Central memory CD8-positive, alpha-beta T cell (primary cell): ENCODE measurements around the gene NFIA.

Experiments used
- ATAC-seq: fragments of 150-1000 bp; cut with Tn5 transposase; replicated peaks from 2 replicates; pipeline ENCODE4 v1.10.0; 2022; ENCODE audit warnings: mild to moderate bottlenecking, moderate FRiP score, moderate number of reproducible peaks; ENCODE audit not compliant: poor library complexity, severe bottlenecking; ENCODE audit errors: extremely low read depth
- DNase-seq, 2 donors: peaks; one replicate each; pipeline ENCODE4 v3.0.0; 2021; ENCODE audit warnings: low spot score in 2 of 2
- H3K27ac Mint-ChIP-seq: one replicate; pipeline ENCODE4 v1.8.0; 2022; ENCODE audit warnings: low read depth, mild to moderate bottlenecking, moderate library complexity, mixed read lengths
- H3K27me3 Mint-ChIP-seq: one replicate; pipeline ENCODE4 v1.8.0; 2022; ENCODE audit warnings: mixed read lengths
- H3K36me3 Mint-ChIP-seq: one replicate; pipeline ENCODE4 v1.8.0; 2022; ENCODE audit warnings: mild to moderate bottlenecking, moderate library complexity, mixed read lengths; ENCODE audit not compliant: insufficient read depth
- H3K4me1 Mint-ChIP-seq: one replicate; pipeline ENCODE4 v1.8.0; 2022; ENCODE audit warnings: mixed read lengths
- H3K4me3 Mint-ChIP-seq: one replicate; pipeline ENCODE4 v1.8.0; 2022; ENCODE audit warnings: mild to moderate bottlenecking, moderate library complexity, mixed read lengths
- H3K9me3 Mint-ChIP-seq: one replicate; pipeline ENCODE4 v1.8.0; 2022; ENCODE audit warnings: mixed read lengths

NFIA gene

GRCh38 chr1:61081686-61082310 is 563 bp upstream of the NFIA start:
- no peak for ATAC-seq
- peak overlapping the region; percentile 91 for H3K4me3 Mint-ChIP-seq
- H3K36me3 Mint-ChIP-seq: peaks cover 14% of the 10 kb centered on the region
- no peaks in the 10 kb centered on the region for H3K9me3 Mint-ChIP-seq
- peaks cover 46% of the 10 kb centered on the region for H3K4me1 Mint-ChIP-seq
- peak overlapping the region; percentile 68 for H3K27ac Mint-ChIP-seq
- no peaks in the 10 kb centered on the region for H3K27me3 Mint-ChIP-seq
- DNase-seq: peak in 1 of 2 donors; percentile 22

DNA sequence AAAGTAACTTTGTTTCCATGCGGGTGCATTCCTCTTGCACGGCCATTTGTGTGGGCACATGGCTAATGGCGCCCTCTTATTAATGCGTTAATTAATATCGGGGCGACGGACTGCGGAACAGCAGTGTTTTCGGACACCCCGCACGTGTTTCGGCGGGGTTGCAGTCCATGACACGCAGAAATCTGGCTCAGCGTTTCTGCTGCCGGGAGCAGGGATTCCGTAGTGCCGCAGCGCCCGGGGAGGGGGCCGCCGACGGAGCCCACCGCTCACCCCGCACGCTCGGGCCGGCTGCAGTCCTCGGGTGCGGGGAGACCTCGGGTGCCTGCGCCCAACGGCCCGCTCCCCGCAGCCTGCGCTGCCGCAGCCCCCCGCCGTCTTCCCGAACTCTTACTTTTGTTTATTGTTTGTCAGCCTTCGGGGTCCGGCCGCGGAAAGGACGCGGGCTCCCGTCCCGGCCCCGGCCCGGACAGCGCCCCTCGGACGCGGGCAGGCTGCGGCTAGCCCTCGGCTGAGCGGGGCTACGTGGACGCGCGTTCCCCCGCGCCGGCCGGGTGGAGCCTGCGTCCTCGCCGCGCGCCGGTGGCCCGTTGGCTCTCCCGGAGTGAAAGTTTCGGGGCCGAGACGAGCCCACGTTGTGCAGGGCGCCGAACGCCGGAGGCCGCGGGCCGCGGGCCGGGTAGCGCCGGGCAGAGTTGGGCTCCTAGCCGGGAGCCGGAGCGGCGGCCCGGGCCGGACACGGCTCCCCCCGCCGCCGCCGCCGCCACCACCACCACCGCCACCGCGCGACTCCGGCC is 849 bp downstream of the NFIA start:
- peak; percentile 18 for ATAC-seq
- Mint-ChIP-seq H3K4me3 (peak overlapping the region; percentile 91), H3K36me3 (peaks cover 4% of the 10 kb centered on the region), H3K27ac (peak overlapping the region; percentile 78), H3K4me1 (peaks cover 36% of the 10 kb centered on the region), H3K27me3 (no peaks in the 10 kb centered on the region), H3K9me3 (no peaks in the 10 kb centered on the region)
- DNase-seq: no peak

DNA sequence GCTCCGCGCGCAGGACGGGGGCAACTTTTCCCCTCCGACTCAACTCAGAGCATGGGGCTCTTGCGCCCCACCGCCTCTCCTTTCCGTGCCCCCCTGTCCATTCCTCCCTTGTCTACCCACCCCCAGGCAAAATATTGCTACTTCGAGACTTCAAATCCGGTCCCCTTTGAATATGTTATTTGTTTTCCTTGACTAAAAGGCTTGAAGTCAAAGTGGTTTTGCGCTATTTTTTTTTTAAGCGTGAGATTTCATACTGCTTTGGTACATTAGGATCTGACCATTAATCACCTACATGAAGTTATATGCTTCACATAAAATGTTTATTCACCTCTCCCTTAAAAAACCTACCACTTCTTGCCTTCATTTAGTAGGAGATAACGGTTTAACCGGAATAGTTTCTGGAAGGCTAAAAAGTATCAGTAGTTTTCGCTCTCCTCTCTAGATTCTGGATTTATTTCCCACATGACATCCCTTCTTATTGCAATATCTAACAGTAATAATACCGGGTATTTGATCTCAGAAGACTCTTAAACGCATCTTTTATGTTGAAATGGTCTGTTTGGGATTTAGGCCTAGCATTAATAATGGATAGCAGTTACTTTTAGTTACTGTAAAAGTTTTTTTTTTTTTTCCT is 1.6 kb downstream of the NFIA start:
- peaks cover 29% of the 10 kb centered on the region for H3K4me1 Mint-ChIP-seq

DNA sequence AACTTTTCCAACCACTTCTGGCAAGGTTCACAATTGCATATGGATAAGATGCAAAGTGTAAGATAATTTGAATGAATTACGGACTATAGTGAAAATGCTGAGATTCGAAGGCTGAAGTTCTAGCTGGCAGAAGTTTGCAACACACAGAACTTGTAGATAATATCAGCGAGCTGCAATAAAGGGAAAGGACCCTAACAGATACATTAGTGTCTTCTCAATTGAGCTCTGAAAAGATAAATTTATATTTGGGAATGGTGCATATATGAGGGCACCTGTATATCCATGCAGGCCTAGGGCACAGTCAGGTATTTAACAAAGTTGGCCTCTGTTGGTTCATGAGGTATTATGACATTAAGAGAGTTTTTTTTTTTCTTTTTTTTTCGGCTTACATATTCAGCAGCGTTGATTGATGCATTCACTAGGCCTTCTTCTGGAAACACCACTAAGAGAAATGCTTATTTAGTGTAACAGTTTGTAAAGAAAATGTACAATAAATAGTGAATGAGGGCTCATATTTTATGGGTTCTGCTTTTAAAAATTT is 2.2 kb downstream of the NFIA start:
- no peak for ATAC-seq
- Mint-ChIP-seq H3K4me1 (peaks cover 23% of the 10 kb centered on the region), H3K4me3 (peak overlapping the region; percentile 91), H3K9me3 (no peaks in the 10 kb centered on the region), H3K27me3 (no peaks in the 10 kb centered on the region), H3K36me3 (peaks cover 6% of the 10 kb centered on the region), H3K27ac (peak overlapping the region; percentile 67)
- DNase-seq: no peak

More for the DNA sequence above, 1.6 kb downstream of the NFIA start:
- H3K27me3 Mint-ChIP-seq: no peaks in the 10 kb centered on the region
- ATAC-seq (no peak), DNase-seq (no peak)
- H3K27ac Mint-ChIP-seq: peak overlapping the region; percentile 67
- peak overlapping the region; percentile 91 for H3K4me3 Mint-ChIP-seq
- H3K36me3 Mint-ChIP-seq: peaks cover 4% of the 10 kb centered on the region
- H3K9me3 Mint-ChIP-seq: no peaks in the 10 kb centered on the region

- H3K9me3 Mint-ChIP-seq: no peaks in the 10 kb centered on the region
- DNase-seq (no peak), ATAC-seq (no peak)
- H3K4me3 Mint-ChIP-seq: no peak overlapping the region
- no peaks in the 10 kb centered on the region for H3K27me3 Mint-ChIP-seq
- peaks cover 6% of the 10 kb centered on the region for H3K36me3 Mint-ChIP-seq
- no peak overlapping the region for H3K27ac Mint-ChIP-seq
- H3K4me1 Mint-ChIP-seq: peaks cover 18% of the 10 kb centered on the region
Measured at GRCh38 chr1:61085206-61085982, 3.0 kb downstream of the NFIA start.

DNA sequence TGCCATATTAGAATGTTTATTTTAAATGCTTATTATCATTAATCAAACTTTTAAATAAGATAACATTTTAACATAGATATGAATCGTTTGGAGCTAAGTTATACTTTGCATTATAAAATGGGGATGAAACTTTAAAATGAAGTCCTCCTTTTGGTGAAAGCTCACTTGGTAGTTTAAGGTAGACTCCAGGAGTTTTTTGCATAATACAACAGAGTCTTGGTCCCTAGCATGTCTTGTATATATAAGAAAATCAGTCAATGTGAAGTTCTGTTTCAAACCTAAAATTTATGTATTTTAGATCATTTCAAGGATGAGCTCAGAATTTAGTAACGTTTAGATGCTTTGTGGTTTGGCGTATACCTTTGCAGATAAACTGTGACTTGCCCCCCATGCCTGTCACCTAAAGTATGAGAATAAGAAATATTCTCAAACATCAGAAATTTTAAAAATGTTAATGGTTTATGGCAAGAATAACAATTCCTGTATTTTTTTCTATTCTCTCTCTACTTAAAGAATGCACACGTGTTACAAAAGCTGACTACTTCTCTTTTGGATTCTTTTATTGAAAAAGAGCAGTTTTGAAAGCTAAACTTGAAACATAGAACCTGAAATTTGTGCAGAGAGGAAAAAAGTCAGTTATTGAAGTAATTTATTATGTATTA is 3.8 kb downstream of the NFIA start:
- no peak for ATAC-seq
- Mint-ChIP-seq H3K9me3 (no peaks in the 10 kb centered on the region), H3K27me3 (no peaks in the 10 kb centered on the region), H3K4me1 (peaks cover 13% of the 10 kb centered on the region), H3K4me3 (no peak overlapping the region), H3K27ac (no peak overlapping the region), H3K36me3 (peaks cover 6% of the 10 kb centered on the region)
- no peak for DNase-seq

DNA sequence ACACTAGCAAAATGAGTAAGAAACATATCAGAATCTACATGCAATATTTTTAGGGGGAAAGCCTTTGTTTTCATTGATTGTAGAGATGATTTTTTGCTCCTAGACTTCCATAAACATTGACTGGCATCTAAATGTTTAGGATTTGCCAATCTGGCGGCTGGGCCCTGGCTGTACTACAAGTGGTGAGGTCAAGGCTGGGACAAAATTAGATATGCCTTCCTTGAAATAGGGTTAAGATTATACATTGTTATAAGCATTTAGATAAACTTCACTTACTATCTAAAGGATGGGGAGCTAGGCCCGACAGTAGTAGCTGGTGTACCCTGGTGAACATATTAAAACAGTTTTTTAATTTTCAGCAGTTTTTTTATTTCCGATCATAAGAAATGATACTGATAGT is 5.2 kb downstream of the NFIA start:
- Mint-ChIP-seq H3K4me3 (no peak overlapping the region), H3K9me3 (no peaks in the 10 kb centered on the region), H3K27me3 (no peaks in the 10 kb centered on the region), H3K27ac (no peak overlapping the region), H3K36me3 (peaks cover 4% of the 10 kb centered on the region), H3K4me1 (peaks cover 11% of the 10 kb centered on the region)
- DNase-seq (no peak), ATAC-seq (no peak)

DNA sequence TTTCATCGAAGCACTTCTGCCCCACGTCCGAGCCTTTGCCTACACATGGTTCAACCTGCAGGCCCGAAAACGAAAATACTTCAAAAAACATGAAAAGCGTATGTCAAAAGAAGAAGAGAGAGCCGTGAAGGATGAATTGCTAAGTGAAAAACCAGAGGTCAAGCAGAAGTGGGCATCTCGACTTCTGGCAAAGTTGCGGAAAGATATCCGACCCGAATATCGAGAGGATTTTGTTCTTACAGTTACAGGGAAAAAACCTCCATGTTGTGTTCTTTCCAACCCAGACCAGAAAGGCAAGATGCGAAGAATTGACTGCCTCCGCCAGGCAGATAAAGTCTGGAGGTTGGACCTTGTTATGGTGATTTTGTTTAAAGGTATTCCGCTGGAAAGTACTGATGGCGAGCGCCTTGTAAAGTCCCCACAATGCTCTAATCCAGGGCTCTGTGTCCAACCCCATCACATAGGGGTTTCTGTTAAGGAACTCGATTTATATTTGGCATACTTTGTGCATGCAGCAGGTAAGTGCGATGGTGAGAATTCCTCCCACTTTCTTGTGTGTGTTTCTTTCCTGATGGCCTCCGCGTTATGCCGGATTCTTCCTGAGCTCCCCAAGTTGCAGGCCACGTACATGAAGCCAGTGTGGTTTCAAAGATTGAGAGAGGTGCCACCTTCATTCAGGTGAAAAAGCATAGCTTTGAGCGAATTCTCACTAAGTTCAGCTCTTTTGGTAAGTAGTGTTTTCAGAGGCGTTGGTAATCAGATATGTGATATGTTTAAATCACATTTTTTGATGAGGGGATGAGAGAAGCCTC is 6.0 kb downstream of the NFIA start:
- peaks cover 15% of the 10 kb centered on the region for H3K4me1 Mint-ChIP-seq
- H3K9me3 Mint-ChIP-seq: no peaks in the 10 kb centered on the region
- DNase-seq (no peak), ATAC-seq (no peak)
- no peak overlapping the region for H3K4me3 Mint-ChIP-seq
- H3K27ac Mint-ChIP-seq: no peak overlapping the region
- peaks cover 3% of the 10 kb centered on the region for H3K36me3 Mint-ChIP-seq
- no peaks in the 10 kb centered on the region for H3K27me3 Mint-ChIP-seq

GRCh38 chr1:61089338-61089737 is 7.0 kb downstream of the NFIA start:
- H3K27me3 Mint-ChIP-seq: no peaks in the 10 kb centered on the region
- no peak overlapping the region for H3K27ac Mint-ChIP-seq
- DNase-seq: no peak
- no peaks in the 10 kb centered on the region for H3K9me3 Mint-ChIP-seq
- H3K4me3 Mint-ChIP-seq: no peak overlapping the region
- peaks cover 16% of the 10 kb centered on the region for H3K4me1 Mint-ChIP-seq
- peaks cover 2% of the 10 kb centered on the region for H3K36me3 Mint-ChIP-seq
- ATAC-seq: no peak

- H3K36me3 Mint-ChIP-seq: peaks cover 2% of the 10 kb centered on the region
- no peak overlapping the region for H3K4me3 Mint-ChIP-seq
- H3K9me3 Mint-ChIP-seq: no peaks in the 10 kb centered on the region
- H3K27me3 Mint-ChIP-seq: no peaks in the 10 kb centered on the region
- H3K27ac Mint-ChIP-seq: no peak overlapping the region
- ATAC-seq (no peak), DNase-seq (no peak)
- peaks cover 17% of the 10 kb centered on the region for H3K4me1 Mint-ChIP-seq
Measured at GRCh38 chr1:61089741-61090140, 7.4 kb downstream of the NFIA start.

DNA sequence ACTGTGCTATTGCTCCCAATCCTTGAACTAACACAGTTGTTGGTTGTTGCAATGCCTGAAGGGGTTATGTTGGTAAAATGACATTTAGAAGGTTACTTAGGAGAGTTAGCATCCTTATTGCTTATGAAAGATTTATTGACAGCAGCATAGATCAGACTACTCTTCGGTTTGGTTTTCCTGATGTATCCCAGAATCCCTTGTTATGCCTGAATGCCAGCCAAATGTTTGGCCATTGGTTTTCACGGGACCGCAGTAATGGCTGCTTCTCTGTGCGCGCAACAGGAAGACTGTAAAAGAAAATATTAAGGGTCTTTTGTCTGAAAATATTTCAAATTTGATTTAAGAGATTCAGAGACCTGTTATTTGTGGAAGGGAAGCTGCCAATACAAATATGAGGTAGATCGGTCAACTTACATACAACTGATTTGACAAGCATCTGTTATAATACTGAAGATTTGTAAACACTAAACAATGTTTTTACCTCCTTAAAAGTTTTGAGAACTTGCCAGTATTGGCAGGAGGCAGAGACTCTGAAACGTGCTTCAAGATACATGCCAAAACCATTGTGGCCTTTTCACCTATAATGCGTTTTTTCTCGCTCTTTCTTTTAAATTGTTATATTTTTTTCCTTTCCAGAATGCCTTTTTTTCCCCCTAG is 8.3 kb downstream of the NFIA start:
- peaks cover 23% of the 10 kb centered on the region for H3K4me1 Mint-ChIP-seq
- ATAC-seq (no peak), DNase-seq (no peak)
- no peak overlapping the region for H3K27ac Mint-ChIP-seq
- peaks cover 2% of the 10 kb centered on the region for H3K36me3 Mint-ChIP-seq
- no peaks in the 10 kb centered on the region for H3K27me3 Mint-ChIP-seq
- no peak overlapping the region for H3K4me3 Mint-ChIP-seq
- no peaks in the 10 kb centered on the region for H3K9me3 Mint-ChIP-seq
